Small intestine (tissue), 7 donors: ENCODE measurements around the gene THRAP3. TPM values are rescaled to one million over a fixed set of nuclear protein-coding genes. Genes with fewer than 3 reads are reported as not detected.

ENCODE experiments used
- DNase-seq, 2 donors: peaks; one replicate each; pipeline versions ENCODE4 v3.0.0 to v3.0.0-alpha.2; 2013
- FAIRE-seq: peaks from 2 replicates; lab custom pipeline; 2012; peaks lifted over from hg19 to GRCh38; lab: Jason Lieb, UNC
- H3K27ac ChIP-seq, 3 donors: one replicate each; pipeline ENCODE4 v1.5.1; 2013; ENCODE audit warnings: low read length in 2 of 3, mild to moderate bottlenecking in 2 of 3, control low read depth in 1 of 3, inconsistent platforms in 1 of 3, low read depth in 1 of 3, moderate library complexity in 1 of 3
- H3K27me3 ChIP-seq, 3 donors: one replicate each; pipeline ENCODE4 v1.6.1; 2013; ENCODE audit warnings: low read length in 3 of 3, inconsistent platforms in 1 of 3; ENCODE audit not compliant: control insufficient read depth in 3 of 3, insufficient read depth in 3 of 3
- H3K36me3 ChIP-seq, 3 donors: one replicate each; pipeline ENCODE4 v1.6.1; 2013; ENCODE audit warnings: low read length in 3 of 3, inconsistent platforms in 1 of 3, low read depth in 1 of 3, mild to moderate bottlenecking in 1 of 3, moderate library complexity in 1 of 3; ENCODE audit not compliant: control insufficient read depth in 3 of 3, insufficient read depth in 2 of 3
- H3K4me1 ChIP-seq, 3 donors: one replicate each; pipeline ENCODE4 v1.6.1; 2013; ENCODE audit warnings: low read length in 2 of 3, inconsistent platforms in 1 of 3, low read depth in 1 of 3, mild to moderate bottlenecking in 1 of 3, moderate library complexity in 1 of 3; ENCODE audit not compliant: control insufficient read depth in 3 of 3, insufficient read depth in 2 of 3
- H3K4me3 ChIP-seq, 3 donors: one replicate each; pipeline ENCODE4 v1.5.1; 2013; ENCODE audit warnings: low read length in 3 of 3, control low read depth in 1 of 3, inconsistent platforms in 1 of 3, low read depth in 1 of 3, mild to moderate bottlenecking in 1 of 3, moderate library complexity in 1 of 3
- H3K9me3 ChIP-seq, 2 donors: one replicate each; pipeline ENCODE4 v1.6.1; 2013; ENCODE audit warnings: low read depth in 1 of 2, low read length in 1 of 2; ENCODE audit not compliant: control insufficient read depth in 2 of 2, insufficient read depth in 1 of 2
- WGBS, 3 donors: extraction: QIAGEN DNeasy Blood & Tissue Kit; methylation state at CpG; one replicate each; pipeline ENCODE4 v1.1.7; 2013; 5-methylcytosine and 5-hydroxymethylcytosine counted together
- polyA plus RNA-seq, 4 donors: library from polyadenylated mRNA; stranded (reverse) in 3 of 4; unstranded in 1 of 4; fragments of 200-250 nt in 3 of 4; fragments of 120-200 nt in 1 of 4; gene quantifications; one replicate each; pipeline versions ENCODE4 v1.2.1 to v1.2.3, GENCODE V29; 2013
- donor health status: healthy with polysubstance abuse.
- donor health status: control.
- donor health status: control.
- donor health status: Bipolar disorder and iron deficiency.
- donor health status: healthy.

Gene THRAP3
- polyA plus RNA-seq, 4 donors = 25.9 to 93.7 (median 35.0) TPM

DNA sequence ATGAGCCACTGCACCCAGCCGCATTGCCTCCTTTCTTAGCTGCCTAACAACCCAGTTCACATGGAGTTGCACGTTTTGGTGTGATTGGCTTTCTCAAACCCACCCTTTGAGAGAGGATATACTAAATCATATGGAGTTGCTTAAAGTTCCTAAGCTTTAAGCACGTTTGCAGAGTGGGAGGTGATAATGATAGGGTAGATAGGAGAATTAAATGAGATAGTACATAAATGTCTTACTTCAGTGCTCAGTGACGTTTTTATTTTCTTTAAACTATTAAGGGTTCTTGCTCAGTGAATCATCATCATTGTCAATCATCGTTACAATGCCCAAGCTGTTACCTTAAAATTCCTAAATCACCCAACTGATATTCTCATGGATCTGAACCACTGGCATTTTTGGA, 79.0 kb downstream of the THRAP3 start:
- WGBS, 3 donors = 79 to 81% (median 79%) methylated on average over 5 of the region's 5 CpGs
- Histone ChIP-seq H3K36me3 (peaks cover 8 to 68% (median 18%) of the 10 kb centered on the region in 3 donors), H3K27ac (no peak overlapping the region)

DNA sequence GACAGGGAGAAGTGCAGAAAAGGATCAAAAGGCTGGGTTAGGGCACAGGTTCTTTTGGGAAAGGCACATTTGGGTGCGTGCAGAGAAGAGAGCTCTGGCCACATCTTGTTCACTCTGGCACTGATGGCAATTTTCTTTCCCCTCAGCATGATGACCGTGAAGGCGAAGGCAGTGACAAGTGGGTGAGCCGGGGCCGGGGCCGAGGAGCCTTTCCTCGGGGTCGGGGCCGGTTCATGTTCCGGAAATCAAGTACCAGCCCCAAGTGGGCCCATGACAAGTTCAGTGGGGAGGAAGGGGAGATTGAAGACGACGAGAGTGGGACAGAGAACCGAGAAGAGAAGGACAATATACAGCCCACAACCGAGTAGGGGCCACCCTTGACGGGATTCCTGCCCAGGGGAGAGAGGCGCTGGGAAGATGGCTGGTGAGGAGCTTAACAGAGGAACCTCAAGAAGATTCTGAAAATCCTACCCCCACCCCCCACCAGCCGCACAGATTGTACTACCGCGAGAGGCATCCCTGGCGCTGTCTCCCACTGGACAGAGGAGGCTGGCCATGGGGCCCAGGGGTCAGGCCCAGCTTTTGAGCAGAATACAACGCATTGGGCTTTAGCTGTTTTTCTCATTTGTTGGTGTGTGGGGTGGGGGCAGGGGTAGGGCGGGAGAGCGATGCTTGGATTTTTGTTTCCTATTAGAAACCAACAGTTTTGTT, 79.6 kb downstream of the THRAP3 start:
- no peak for FAIRE-seq
- peaks cover 3 to 65% (median 8%) of the 10 kb centered on the region in 3 donors for H3K4me1 ChIP-seq
- 93 to 96% (median 95%) methylated on average over 22 to 23 of the region's 23 CpGs for WGBS, 3 donors

More for the DNA sequence above, 79.0 kb downstream of the THRAP3 start:
- no peak for FAIRE-seq
- Histone ChIP-seq H3K9me3 (no peaks in the 10 kb centered on the region), H3K4me3 (no peak overlapping the region), H3K4me1 (peaks cover 3 to 65% (median 8%) of the 10 kb centered on the region in 3 donors), H3K27me3 (no peaks in the 10 kb centered on the region)
- no peak for DNase-seq

DNA sequence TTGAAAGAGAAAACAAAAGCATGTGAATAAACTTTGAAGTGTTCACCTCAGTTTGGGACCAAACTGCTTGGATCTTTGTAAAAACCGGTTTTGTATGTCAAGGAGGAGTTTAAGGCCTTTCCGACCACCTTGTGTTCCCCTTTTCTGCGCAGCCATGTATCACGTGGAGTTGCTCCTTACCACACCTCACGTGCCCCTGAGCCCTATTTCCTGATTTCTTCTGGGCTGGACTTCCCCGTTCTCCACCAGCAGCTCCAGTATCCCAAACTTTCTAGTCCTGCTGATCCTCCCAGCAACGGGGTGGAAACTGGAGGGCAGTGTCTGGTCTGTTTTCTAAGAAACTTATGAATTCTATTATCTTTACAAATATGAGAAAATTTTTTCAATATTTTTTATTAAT, 80.3 kb downstream of the THRAP3 start:
- no peak for DNase-seq
- H3K4me3 ChIP-seq = no peak overlapping the region
- H3K27ac ChIP-seq = peak overlapping the region in 2 of 3 donors; percentile 35 to 98
- H3K36me3 ChIP-seq = peaks cover 8 to 68% (median 12%) of the 10 kb centered on the region in 3 donors
- FAIRE-seq = no peak
- 68 to 74% (median 73%) methylated on average over 7 of the region's 7 CpGs for WGBS, 3 donors
- H3K4me1 ChIP-seq = peaks cover 3 to 65% (median 8%) of the 10 kb centered on the region in 3 donors
- no peaks in the 10 kb centered on the region for H3K27me3 ChIP-seq
- H3K9me3 ChIP-seq = no peaks in the 10 kb centered on the region

More for the DNA sequence above, 79.6 kb downstream of the THRAP3 start:
- H3K4me3 ChIP-seq = no peak overlapping the region
- no peak for DNase-seq
- H3K27me3 ChIP-seq = no peaks in the 10 kb centered on the region
- peaks cover 8 to 68% (median 12%) of the 10 kb centered on the region in 3 donors for H3K36me3 ChIP-seq
- H3K27ac ChIP-seq = peak overlapping the region in 1 of 3 donors; percentile 23
- no peaks in the 10 kb centered on the region for H3K9me3 ChIP-seq

DNA sequence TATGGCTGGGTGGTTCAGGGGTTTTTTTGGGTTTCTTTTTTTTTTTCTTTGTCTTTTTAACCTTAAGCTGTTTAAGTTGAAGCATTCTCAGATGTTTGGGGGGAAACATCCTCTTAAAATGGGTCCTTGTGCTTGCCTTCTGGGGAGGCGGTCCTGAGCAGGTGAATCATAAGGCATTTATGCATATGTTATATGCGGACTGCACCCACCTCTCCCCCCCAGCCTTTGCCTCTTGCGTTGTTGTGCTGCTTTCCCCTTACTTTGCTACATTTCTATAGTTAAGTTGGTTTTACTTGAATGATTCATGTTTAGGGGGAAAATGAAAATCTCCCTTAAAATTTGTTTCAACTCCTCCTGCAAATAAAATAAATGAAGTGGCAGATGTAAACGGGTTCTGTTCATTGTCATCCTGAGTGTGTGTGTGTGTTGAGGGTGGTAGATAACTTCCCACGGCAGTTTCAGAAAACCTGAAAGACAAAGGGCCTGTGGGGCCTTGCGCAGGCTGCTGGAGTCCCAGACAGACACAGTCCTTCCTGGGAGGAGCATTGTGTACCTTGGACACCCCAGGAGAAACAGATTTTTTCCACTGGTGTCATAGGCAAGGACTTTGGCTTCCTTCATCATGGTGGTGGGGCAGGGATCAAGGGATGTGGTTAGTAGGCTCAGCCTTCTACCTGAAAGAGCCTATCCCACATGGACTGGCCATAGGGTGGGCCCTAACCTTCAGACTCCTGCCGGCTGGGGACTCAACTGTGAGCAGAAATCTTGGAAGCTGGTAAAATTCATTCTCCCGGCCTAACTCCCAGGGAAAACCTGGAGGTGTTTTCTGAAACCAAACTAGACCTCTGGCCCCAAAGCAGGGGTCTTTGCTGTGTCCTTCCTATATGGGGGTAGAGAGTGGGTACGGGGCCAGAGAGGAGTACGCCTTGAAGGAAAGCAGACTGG, 81.0 kb downstream of the THRAP3 start:
- peak overlapping the region in 1 of 3 donors; percentile 73 for H3K4me3 ChIP-seq
- H3K36me3 ChIP-seq = peaks cover 8 to 69% (median 12%) of the 10 kb centered on the region in 3 donors
- FAIRE-seq (no peak), DNase-seq (peak; percentile 91 to 95)
- H3K27me3 ChIP-seq = no peaks in the 10 kb centered on the region
- H3K27ac ChIP-seq = peak overlapping the region; percentile 88 to 100 (median 98)
- H3K4me1 ChIP-seq = peaks cover 3 to 62% (median 8%) of the 10 kb centered on the region in 3 donors
- WGBS, 3 donors = 55 to 70% (median 58%) methylated on average over 10 of the region's 10 CpGs
- H3K9me3 ChIP-seq = no peaks in the 10 kb centered on the region

DNA sequence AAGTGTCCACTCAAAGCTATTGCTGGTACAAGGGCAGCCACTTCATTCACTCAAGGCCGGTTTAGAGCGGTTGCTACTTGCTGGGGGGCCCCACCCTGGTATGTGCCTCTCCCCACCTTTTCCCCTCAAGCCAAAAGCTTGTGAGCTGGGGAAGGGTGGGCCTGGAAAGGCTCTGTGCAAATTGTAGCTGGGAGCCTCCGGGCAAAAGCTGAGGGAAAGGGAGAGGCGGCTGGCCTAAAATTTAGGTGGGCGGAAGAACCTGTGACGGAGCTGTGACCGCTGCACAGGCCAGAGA, 81.6 kb downstream of the THRAP3 start:
- no peak for DNase-seq
- peaks cover 2 to 56% (median 8%) of the 10 kb centered on the region in 3 donors for H3K4me1 ChIP-seq
- FAIRE-seq = no peak
- H3K36me3 ChIP-seq = peaks cover 8 to 69% (median 12%) of the 10 kb centered on the region in 3 donors
- no peaks in the 10 kb centered on the region for H3K9me3 ChIP-seq
- peak overlapping the region; percentile 88 to 100 (median 98) for H3K27ac ChIP-seq
- WGBS, 3 donors = 62 to 80% (median 66%) methylated on average over 6 to 7 of the region's 7 CpGs
- no peaks in the 10 kb centered on the region for H3K27me3 ChIP-seq
- H3K4me3 ChIP-seq = peak overlapping the region in 2 of 3 donors; percentile 73 to 97

DNA sequence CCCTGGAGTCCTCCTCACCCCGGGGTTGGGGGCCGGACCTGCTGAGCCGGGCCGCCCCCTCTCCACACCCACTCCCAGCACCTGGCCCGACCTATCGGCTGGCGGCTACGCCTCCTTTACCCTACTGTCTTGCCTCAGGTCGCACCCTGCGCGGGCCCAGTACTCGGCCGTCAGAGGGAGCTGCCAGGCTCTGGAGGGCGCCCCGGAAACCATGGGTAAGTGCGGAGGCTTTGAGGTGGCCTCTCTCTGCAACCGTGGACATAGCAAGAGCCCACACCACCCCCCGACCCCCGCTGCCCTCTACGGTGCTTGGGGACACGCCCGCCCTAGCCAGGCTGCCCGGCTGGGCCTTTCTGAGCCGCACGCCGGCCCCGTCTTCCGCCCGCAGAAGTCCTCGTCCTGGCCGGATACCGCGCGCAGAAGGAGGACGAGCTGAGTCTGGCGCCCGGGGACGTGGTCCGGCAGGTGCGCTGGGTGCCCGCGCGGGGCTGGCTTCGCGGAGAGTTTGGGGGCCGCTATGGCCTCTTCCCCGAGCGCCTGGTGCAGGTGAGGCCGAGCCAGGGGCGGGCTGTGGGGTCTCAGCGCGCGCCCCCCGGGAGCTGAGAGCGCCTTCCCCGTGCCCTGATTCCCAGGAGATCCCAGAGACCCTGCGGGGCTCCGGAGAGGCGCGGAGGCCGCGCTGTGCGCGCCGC, 82.1 kb downstream of the THRAP3 start, which contains the start of gene SH3D21:
TSS of gene SH3D21 (plus strand) at position 159 of the 692 bp plus-strand sequence. CDS start at position 212, 53 bp downstream.
- H3K4me1 ChIP-seq = peaks cover 2 to 51% (median 8%) of the 10 kb centered on the region in 3 donors
- no peaks in the 10 kb centered on the region for H3K27me3 ChIP-seq
- FAIRE-seq = no peak
- peak within 1 kb of the TSS; percentile 88 to 100 (median 98) for H3K27ac ChIP-seq
- H3K36me3 ChIP-seq = peaks cover 8 to 67% (median 10%) of the 10 kb centered on the region in 3 donors
- peak within 1 kb of the TSS; percentile 68 to 97 (median 73) for H3K4me3 ChIP-seq
- DNase-seq = peak; percentile 81 to 91
- H3K9me3 ChIP-seq = no peaks in the 10 kb centered on the region
- 0 to 2% (median 1%) methylated on average over 54 to 65 of the region's 65 CpGs for WGBS, 3 donors

DNA sequence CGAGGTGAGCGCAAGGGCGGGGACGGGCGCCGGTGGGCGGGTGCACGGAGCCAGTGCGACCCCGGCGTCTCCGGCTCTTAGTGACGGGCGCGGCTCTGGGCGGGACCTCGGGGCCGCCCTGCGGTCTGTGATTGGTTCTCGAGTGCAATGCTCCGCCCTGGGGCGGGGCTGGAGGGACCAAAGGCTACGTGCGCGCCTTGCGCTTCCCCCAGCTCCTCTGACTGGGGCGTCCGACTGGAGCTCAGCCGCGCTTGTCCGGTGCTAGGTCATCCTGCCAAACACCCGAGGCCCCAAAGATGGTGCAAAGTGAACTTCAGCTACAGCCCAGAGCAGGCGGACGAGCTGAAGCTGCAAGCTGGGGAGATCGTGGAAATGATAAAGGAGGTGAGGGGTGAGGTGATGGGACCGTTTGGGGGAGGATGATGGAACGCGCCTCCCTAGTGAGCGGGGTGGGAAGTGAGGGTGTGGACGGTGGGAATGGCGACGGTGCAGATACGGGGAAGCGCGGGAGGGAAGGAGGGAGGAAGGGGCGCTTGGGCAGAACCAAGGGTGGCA, 82.7 kb downstream of the THRAP3 start:
- no peaks in the 10 kb centered on the region for H3K27me3 ChIP-seq
- no peaks in the 10 kb centered on the region for H3K9me3 ChIP-seq
- WGBS, 3 donors = 0 to 1% (median 1%) methylated on average over 45 to 46 of the region's 46 CpGs
- H3K36me3 ChIP-seq = peaks cover 3 to 64% (median 5%) of the 10 kb centered on the region in 3 donors
- DNase-seq = peak; percentile 96 to 99
- peaks cover 2 to 44% (median 8%) of the 10 kb centered on the region in 3 donors for H3K4me1 ChIP-seq
- no peak for FAIRE-seq
- peak overlapping the region; percentile 88 to 100 (median 98) for H3K27ac ChIP-seq
- H3K4me3 ChIP-seq = peak overlapping the region; percentile 68 to 97 (median 73)
